ENCODE measurements around the gene CPNE5.

CPNE5 gene

GRCh38 chr6:36788768-36789167 is 50.5 kb downstream of the CPNE5 start:
- Histone ChIP-seq H2AFZ (ENCODE audit: low read length) (peak overlapping the region; percentile 51), H3K4me1 (ENCODE audit: insufficient read depth, low read length, poor library complexity, severe bottlenecking) (peaks cover 10% of the 10 kb centered on the region), H3K36me3 (ENCODE audit: insufficient read depth, low read length) (no peaks in the 10 kb centered on the region), H3K9ac (ENCODE audit: low read depth, low read length, poor library complexity, severe bottlenecking) (no peak overlapping the region), H3K9me3 (ENCODE audit: insufficient read depth, low read depth, low read length) (no peaks in the 10 kb centered on the region), H3K4me2 (ENCODE audit: low read depth, low read length, poor library complexity, severe bottlenecking) (no peak overlapping the region), H3K27me3 (ENCODE audit: insufficient read depth, low read length, poor library complexity, severe bottlenecking) (no peaks in the 10 kb centered on the region), H3K4me3 (ENCODE audit: low read length, poor library complexity, severe bottlenecking) (no peak overlapping the region), H3F3A (ENCODE audit: low read depth) (no peaks in the 10 kb centered on the region), H4K20me1 (ENCODE audit: insufficient read depth, low read length, poor library complexity, severe bottlenecking) (no peaks in the 10 kb centered on the region), H3K9me2 (replicated peaks; ENCODE audit: low read depth, low read length) (no peaks in the 10 kb centered on the region), H3K79me2 (ENCODE audit: insufficient read depth, low read length) (no peaks in the 10 kb centered on the region)
- no peak for TF ChIP-seq EZH2phosphoT487 (IDR thresholded peaks at IDR 0.05; ENCODE audit: borderline replicate concordance)
- no peak for TF ChIP-seq CTCF (conservative IDR thresholded peaks at IDR 0.05; ENCODE audit: low read length)

GRCh38 chr6:36788186-36788585 is 51.1 kb downstream of the CPNE5 start:
- H3K4me3 ChIP-seq (ENCODE audit: low read length, poor library complexity, severe bottlenecking), result no peak overlapping the region
- TF ChIP-seq CTCF (conservative IDR thresholded peaks at IDR 0.05; ENCODE audit: low read length), result no peak
- TF ChIP-seq EZH2phosphoT487 (IDR thresholded peaks at IDR 0.05; ENCODE audit: borderline replicate concordance), result no peak
- no peaks in the 10 kb centered on the region for H4K20me1 ChIP-seq (ENCODE audit: insufficient read depth, low read length, poor library complexity, severe bottlenecking)
- no peaks in the 10 kb centered on the region for H3K36me3 ChIP-seq (ENCODE audit: insufficient read depth, low read length)
- H3K9me3 ChIP-seq (ENCODE audit: insufficient read depth, low read depth, low read length), result no peaks in the 10 kb centered on the region
- H3K4me2 ChIP-seq (ENCODE audit: low read depth, low read length, poor library complexity, severe bottlenecking), result no peak overlapping the region
- H2AFZ ChIP-seq (ENCODE audit: low read length), result no peak overlapping the region
- H3K27me3 ChIP-seq (ENCODE audit: insufficient read depth, low read length, poor library complexity, severe bottlenecking), result no peaks in the 10 kb centered on the region
- no peaks in the 10 kb centered on the region for H3K9me2 ChIP-seq (replicated peaks; ENCODE audit: low read depth, low read length)
- H3K79me2 ChIP-seq (ENCODE audit: insufficient read depth, low read length), result no peaks in the 10 kb centered on the region
- H3K9ac ChIP-seq (ENCODE audit: low read depth, low read length, poor library complexity, severe bottlenecking), result no peak overlapping the region
- H3F3A ChIP-seq (ENCODE audit: low read depth), result no peaks in the 10 kb centered on the region
- H3K4me1 ChIP-seq (ENCODE audit: insufficient read depth, low read length, poor library complexity, severe bottlenecking), result peaks cover 10% of the 10 kb centered on the region

GRCh38 chr6:36787210-36787609 is 52.0 kb downstream of the CPNE5 start:
- H2AFZ ChIP-seq (ENCODE audit: low read length), result no peak overlapping the region
- H3K27me3 ChIP-seq (ENCODE audit: insufficient read depth, low read length, poor library complexity, severe bottlenecking), result no peaks in the 10 kb centered on the region
- H3F3A ChIP-seq (ENCODE audit: low read depth), result no peaks in the 10 kb centered on the region
- no peak overlapping the region for H3K4me3 ChIP-seq (ENCODE audit: low read length, poor library complexity, severe bottlenecking)
- no peak overlapping the region for H3K9ac ChIP-seq (ENCODE audit: low read depth, low read length, poor library complexity, severe bottlenecking)
- H4K20me1 ChIP-seq (ENCODE audit: insufficient read depth, low read length, poor library complexity, severe bottlenecking), result no peaks in the 10 kb centered on the region
- peaks cover 10% of the 10 kb centered on the region for H3K4me1 ChIP-seq (ENCODE audit: insufficient read depth, low read length, poor library complexity, severe bottlenecking)
- TF ChIP-seq EZH2phosphoT487 (IDR thresholded peaks at IDR 0.05; ENCODE audit: borderline replicate concordance) (no peak), CTCF (conservative IDR thresholded peaks at IDR 0.05; ENCODE audit: low read length) (no peak)
- no peaks in the 10 kb centered on the region for H3K79me2 ChIP-seq (ENCODE audit: insufficient read depth, low read length)
- H3K9me3 ChIP-seq (ENCODE audit: insufficient read depth, low read depth, low read length), result no peaks in the 10 kb centered on the region
- no peaks in the 10 kb centered on the region for H3K9me2 ChIP-seq (replicated peaks; ENCODE audit: low read depth, low read length)
- H3K4me2 ChIP-seq (ENCODE audit: low read depth, low read length, poor library complexity, severe bottlenecking), result no peak overlapping the region
- H3K36me3 ChIP-seq (ENCODE audit: insufficient read depth, low read length), result no peaks in the 10 kb centered on the region

All from Loucy (cell line).